ENCODE data around the gene PRR15.

DNA sequence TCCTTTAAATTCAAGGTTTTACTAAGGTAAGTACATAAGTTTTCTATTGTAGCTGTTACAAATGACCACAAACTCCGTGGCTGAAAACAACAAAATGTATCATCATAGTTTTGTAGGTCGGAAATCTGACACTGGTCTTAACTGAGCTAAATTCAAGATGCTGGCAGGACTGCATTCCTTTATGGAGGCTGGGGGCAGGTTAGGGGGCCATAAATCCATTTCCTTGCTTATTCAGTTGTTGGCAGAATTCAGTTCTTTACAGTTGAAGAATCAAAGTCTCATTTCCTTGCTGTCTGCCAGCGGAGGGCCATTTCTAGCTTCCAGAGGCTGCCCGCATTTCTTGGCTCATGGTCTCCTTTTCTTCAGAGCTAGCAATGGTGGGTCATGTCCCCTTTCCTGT, 11.2 kb upstream of the PRR15 start:
- TF ChIP-seq, protein P1, sequence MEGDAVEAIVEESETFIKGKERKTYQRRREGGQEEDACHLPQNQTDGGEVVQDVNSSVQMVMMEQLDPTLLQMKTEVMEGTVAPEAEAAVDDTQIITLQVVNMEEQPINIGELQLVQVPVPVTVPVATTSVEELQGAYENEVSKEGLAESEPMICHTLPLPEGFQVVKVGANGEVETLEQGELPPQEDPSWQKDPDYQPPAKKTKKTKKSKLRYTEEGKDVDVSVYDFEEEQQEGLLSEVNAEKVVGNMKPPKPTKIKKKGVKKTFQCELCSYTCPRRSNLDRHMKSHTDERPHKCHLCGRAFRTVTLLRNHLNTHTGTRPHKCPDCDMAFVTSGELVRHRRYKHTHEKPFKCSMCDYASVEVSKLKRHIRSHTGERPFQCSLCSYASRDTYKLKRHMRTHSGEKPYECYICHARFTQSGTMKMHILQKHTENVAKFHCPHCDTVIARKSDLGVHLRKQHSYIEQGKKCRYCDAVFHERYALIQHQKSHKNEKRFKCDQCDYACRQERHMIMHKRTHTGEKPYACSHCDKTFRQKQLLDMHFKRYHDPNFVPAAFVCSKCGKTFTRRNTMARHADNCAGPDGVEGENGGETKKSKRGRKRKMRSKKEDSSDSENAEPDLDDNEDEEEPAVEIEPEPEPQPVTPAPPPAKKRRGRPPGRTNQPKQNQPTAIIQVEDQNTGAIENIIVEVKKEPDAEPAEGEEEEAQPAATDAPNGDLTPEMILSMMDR (IDR thresholded peaks at IDR 0.05): no peak
- no peak for TF ChIP-seq POLR2A (IDR thresholded peaks at IDR 0.05)
